Muscle layer of colon (tissue), 2 donors: Measurements from ENCODE around the gene DFFB.
A peak's percentile ranks its signal among the peaks of the same experiment; 100 is the strongest.

Experiments
- H3K27ac ChIP-seq: one replicate; pipeline ENCODE4 v1.7.0; 2013; ENCODE audit warnings: low read depth, mild to moderate bottlenecking, low read length, moderate library complexity
- H3K27me3 ChIP-seq, 2 donors: one replicate each; pipeline ENCODE4 v1.7.0; 2013; ENCODE audit warnings: low read length in 2 of 2, mild to moderate bottlenecking in 2 of 2; ENCODE audit not compliant: insufficient read depth in 2 of 2, control insufficient read depth in 1 of 2
- H3K36me3 ChIP-seq: one replicate; pipeline ENCODE4 v1.7.0; 2013; ENCODE audit warnings: mild to moderate bottlenecking, low read length; ENCODE audit not compliant: insufficient read depth
- H3K4me1 ChIP-seq: one replicate; pipeline ENCODE4 v1.7.0; 2013; ENCODE audit warnings: mild to moderate bottlenecking, low read length; ENCODE audit not compliant: insufficient read depth
- H3K4me3 ChIP-seq, 2 donors: one replicate each; pipeline ENCODE4 v1.7.0; 2013; ENCODE audit warnings: low read length in 2 of 2, low read depth in 1 of 2, mild to moderate bottlenecking in 1 of 2, moderate library complexity in 1 of 2
- H3K9ac ChIP-seq: one replicate; pipeline ENCODE4 v1.7.0; 2013; ENCODE audit warnings: low read length
- H3K9me3 ChIP-seq: one replicate; pipeline ENCODE4 v1.7.0; 2013; ENCODE audit warnings: mild to moderate bottlenecking, low read length
- donor health status: abdominal sarcoma.
- donor health status: Adenocarcinoma of cecum.

The DFFB gene

GRCh38 chr1:3899754-3900149 is 42.5 kb downstream of the DFFB start:
- H3K27ac ChIP-seq = peak overlapping the region; percentile 95
- H3K4me1 ChIP-seq = peaks cover 22% of the 10 kb centered on the region
- peaks cover 7% of the 10 kb centered on the region for H3K36me3 ChIP-seq
- peaks cover 0 to 5% of the 10 kb centered on the region in 2 donors for H3K27me3 ChIP-seq
- peak overlapping the region; percentile 71 for H3K9ac ChIP-seq
- H3K4me3 ChIP-seq = peak overlapping the region; percentile 68 to 70
- H3K9me3 ChIP-seq = no peaks in the 10 kb centered on the region

GRCh38 chr1:3900150-3900968 is 43.1 kb downstream of the DFFB start, which contains the start of gene C1orf174:
Gene C1orf174, minus strand, starts transcription at chr1:3900272. Its CDS starts 86 bp downstream, at chr1:3900186.
- Histone ChIP-seq H3K36me3 (peaks cover 1% of the 10 kb centered on the region), H3K27ac (peak within 1 kb of the TSS; percentile 95), H3K27me3 (peaks cover 0 to 5% of the 10 kb centered on the region in 2 donors), H3K9me3 (no peaks in the 10 kb centered on the region), H3K4me1 (peaks cover 17% of the 10 kb centered on the region), H3K4me3 (peak within 1 kb of the TSS; percentile 68 to 70), H3K9ac (peak within 1 kb of the TSS; percentile 71)

GRCh38 chr1:3900969-3901529 is 43.8 kb downstream of the DFFB start:
- peaks cover 0 to 5% of the 10 kb centered on the region in 2 donors for H3K27me3 ChIP-seq
- no peaks in the 10 kb centered on the region for H3K9me3 ChIP-seq
- H3K27ac ChIP-seq = peak overlapping the region; percentile 95
- H3K36me3 ChIP-seq = no peaks in the 10 kb centered on the region
- peak overlapping the region; percentile 68 to 70 for H3K4me3 ChIP-seq
- peaks cover 12% of the 10 kb centered on the region for H3K4me1 ChIP-seq
- H3K9ac ChIP-seq = peak overlapping the region; percentile 53

- no peak overlapping the region for H3K4me3 ChIP-seq
- H3K9me3 ChIP-seq = no peaks in the 10 kb centered on the region
- no peaks in the 10 kb centered on the region for H3K36me3 ChIP-seq
- H3K9ac ChIP-seq = no peak overlapping the region
- peaks cover 0 to 5% of the 10 kb centered on the region in 2 donors for H3K27me3 ChIP-seq
- peaks cover 11% of the 10 kb centered on the region for H3K4me1 ChIP-seq
- no peak overlapping the region for H3K27ac ChIP-seq
These were observed 44.8 kb downstream of the DFFB start for GRCh38 chr1:3902111-3902511.

- H3K36me3 ChIP-seq = no peaks in the 10 kb centered on the region
- H3K9me3 ChIP-seq = no peaks in the 10 kb centered on the region
- peaks cover 0 to 5% of the 10 kb centered on the region in 2 donors for H3K27me3 ChIP-seq
- H3K4me3 ChIP-seq = no peak overlapping the region
- H3K4me1 ChIP-seq = peaks cover 11% of the 10 kb centered on the region
- no peak overlapping the region for H3K27ac ChIP-seq
- H3K9ac ChIP-seq = no peak overlapping the region
These were observed 45.4 kb downstream of the DFFB start for GRCh38 chr1:3902571-3903091.

GRCh38 chr1:3903141-3904005 is 46.1 kb downstream of the DFFB start:
- H3K27me3 ChIP-seq = peaks cover 0 to 5% of the 10 kb centered on the region in 2 donors
- no peak overlapping the region for H3K27ac ChIP-seq
- H3K4me1 ChIP-seq = peaks cover 11% of the 10 kb centered on the region
- H3K4me3 ChIP-seq = no peak overlapping the region
- no peaks in the 10 kb centered on the region for H3K9me3 ChIP-seq
- H3K9ac ChIP-seq = no peak overlapping the region
- no peaks in the 10 kb centered on the region for H3K36me3 ChIP-seq

GRCh38 chr1:3904006-3904842 is 46.9 kb downstream of the DFFB start:
- H3K27ac ChIP-seq = no peak overlapping the region
- no peaks in the 10 kb centered on the region for H3K9me3 ChIP-seq
- no peak overlapping the region for H3K9ac ChIP-seq
- H3K27me3 ChIP-seq = peaks cover 0 to 5% of the 10 kb centered on the region in 2 donors
- no peaks in the 10 kb centered on the region for H3K36me3 ChIP-seq
- H3K4me3 ChIP-seq = no peak overlapping the region
- H3K4me1 ChIP-seq = peaks cover 5% of the 10 kb centered on the region

GRCh38 chr1:3904843-3905185 is 47.5 kb downstream of the DFFB start:
- Histone ChIP-seq H3K27me3 (peaks cover 0 to 5% of the 10 kb centered on the region in 2 donors), H3K4me1 (no peaks in the 10 kb centered on the region), H3K27ac (no peak overlapping the region), H3K9me3 (no peaks in the 10 kb centered on the region), H3K36me3 (no peaks in the 10 kb centered on the region), H3K9ac (no peak overlapping the region), H3K4me3 (no peak overlapping the region)

GRCh38 chr1:3905266-3905952 is 48.1 kb downstream of the DFFB start:
- Histone ChIP-seq H3K9me3 (no peaks in the 10 kb centered on the region), H3K36me3 (no peaks in the 10 kb centered on the region), H3K27me3 (peaks cover 0 to 5% of the 10 kb centered on the region in 2 donors), H3K4me1 (no peaks in the 10 kb centered on the region), H3K4me3 (no peak overlapping the region), H3K27ac (no peak overlapping the region), H3K9ac (no peak overlapping the region)

GRCh38 chr1:3905953-3906671 is 48.8 kb downstream of the DFFB start:
- Histone ChIP-seq H3K9ac (no peak overlapping the region), H3K36me3 (no peaks in the 10 kb centered on the region), H3K27me3 (peaks cover 0 to 12% of the 10 kb centered on the region in 2 donors), H3K27ac (no peak overlapping the region), H3K9me3 (no peaks in the 10 kb centered on the region), H3K4me1 (no peaks in the 10 kb centered on the region), H3K4me3 (no peak overlapping the region)
